K562 (cell line): Measurements from ENCODE around the gene OR10P1. TPM values are rescaled to one million over a fixed set of nuclear protein-coding genes. Genes with fewer than 3 reads are reported as not detected.

Source experiments
- polyA plus RNA-seq, 8 experiments: library from polyadenylated mRNA; depleted of rRNA in 4 of 8; stranded (reverse) in 5 of 8; unstranded in 3 of 8; fragments of >200 nt; fragmentation: Nextera tagmentation in 2 of 8; fragmentation: Illumina TruSeq in 1 of 8; extraction: Ambion mirVana in 2 of 8; extraction: Trizol in 1 of 8; gene quantifications; 2 replicates each; pipeline versions ENCODE4 v1.2.1 to v1.2.3, GENCODE V29; 2011 to 2014; ENCODE audit warnings: inconsistent platforms in 1 of 8, missing spikeins in 1 of 8
- total RNA-seq, 7 experiments: library from RNA; depleted of rRNA in 6 of 7; stranded (reverse); fragments of >200 nt in 6 of 7; fragmentation: Illumina TruSeq in 2 of 7; extraction: Trizol in 2 of 7; gene quantifications; 2 replicates each; pipeline versions ENCODE4 v1.2.1 to v1.2.3, GENCODE V29; 2011 to 2021; ENCODE audit warnings: low replicate concordance in 1 of 7
- TF ChIP-seq, protein P1 (sequence below): fragments of 450-650 bp; IDR thresholded peaks from 2 replicates; pipeline ENCODE4 v1.6.1; 2016; ENCODE audit warnings: mild to moderate bottlenecking, moderate library complexity

The OR10P1 gene
- total and polyA plus RNA-seq, 9 of the 15 experiments (the other 6 are each of a cell fraction or from before 2014, with no cell fraction given), result not detected

DNA sequence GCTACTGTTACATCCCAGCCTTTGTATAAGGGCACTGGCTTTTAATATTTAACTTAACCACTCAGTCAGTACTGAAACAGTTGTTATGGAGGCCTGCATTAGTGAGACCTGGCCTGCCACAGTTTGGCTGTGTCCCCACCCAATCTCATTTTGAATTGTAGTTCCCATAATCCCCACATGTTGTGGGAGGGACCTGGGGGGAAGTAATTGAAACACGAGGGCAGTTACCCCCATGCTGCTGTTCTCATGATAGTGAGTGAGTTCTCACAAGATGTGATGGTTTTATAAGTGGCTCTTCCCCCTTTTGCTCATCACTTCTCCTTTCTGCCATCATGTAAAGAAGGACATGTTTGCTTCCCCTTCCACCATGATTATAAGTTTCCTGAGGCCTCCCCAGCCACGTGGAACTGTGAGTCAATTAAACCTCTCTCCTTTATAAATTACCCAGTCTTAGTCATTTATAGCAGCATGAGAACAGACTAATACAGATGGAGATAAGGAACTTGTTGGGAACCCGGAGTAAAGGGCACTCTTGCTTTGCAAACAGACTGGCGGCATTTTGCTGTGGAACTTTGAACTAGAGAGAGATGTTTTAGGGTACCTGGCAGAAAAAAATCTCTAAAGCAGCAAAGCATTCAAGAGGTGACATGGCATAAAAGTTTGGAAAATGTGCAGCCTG, 14.1 kb downstream of the OR10P1 start (continued):
- TF ChIP-seq, protein P1, sequence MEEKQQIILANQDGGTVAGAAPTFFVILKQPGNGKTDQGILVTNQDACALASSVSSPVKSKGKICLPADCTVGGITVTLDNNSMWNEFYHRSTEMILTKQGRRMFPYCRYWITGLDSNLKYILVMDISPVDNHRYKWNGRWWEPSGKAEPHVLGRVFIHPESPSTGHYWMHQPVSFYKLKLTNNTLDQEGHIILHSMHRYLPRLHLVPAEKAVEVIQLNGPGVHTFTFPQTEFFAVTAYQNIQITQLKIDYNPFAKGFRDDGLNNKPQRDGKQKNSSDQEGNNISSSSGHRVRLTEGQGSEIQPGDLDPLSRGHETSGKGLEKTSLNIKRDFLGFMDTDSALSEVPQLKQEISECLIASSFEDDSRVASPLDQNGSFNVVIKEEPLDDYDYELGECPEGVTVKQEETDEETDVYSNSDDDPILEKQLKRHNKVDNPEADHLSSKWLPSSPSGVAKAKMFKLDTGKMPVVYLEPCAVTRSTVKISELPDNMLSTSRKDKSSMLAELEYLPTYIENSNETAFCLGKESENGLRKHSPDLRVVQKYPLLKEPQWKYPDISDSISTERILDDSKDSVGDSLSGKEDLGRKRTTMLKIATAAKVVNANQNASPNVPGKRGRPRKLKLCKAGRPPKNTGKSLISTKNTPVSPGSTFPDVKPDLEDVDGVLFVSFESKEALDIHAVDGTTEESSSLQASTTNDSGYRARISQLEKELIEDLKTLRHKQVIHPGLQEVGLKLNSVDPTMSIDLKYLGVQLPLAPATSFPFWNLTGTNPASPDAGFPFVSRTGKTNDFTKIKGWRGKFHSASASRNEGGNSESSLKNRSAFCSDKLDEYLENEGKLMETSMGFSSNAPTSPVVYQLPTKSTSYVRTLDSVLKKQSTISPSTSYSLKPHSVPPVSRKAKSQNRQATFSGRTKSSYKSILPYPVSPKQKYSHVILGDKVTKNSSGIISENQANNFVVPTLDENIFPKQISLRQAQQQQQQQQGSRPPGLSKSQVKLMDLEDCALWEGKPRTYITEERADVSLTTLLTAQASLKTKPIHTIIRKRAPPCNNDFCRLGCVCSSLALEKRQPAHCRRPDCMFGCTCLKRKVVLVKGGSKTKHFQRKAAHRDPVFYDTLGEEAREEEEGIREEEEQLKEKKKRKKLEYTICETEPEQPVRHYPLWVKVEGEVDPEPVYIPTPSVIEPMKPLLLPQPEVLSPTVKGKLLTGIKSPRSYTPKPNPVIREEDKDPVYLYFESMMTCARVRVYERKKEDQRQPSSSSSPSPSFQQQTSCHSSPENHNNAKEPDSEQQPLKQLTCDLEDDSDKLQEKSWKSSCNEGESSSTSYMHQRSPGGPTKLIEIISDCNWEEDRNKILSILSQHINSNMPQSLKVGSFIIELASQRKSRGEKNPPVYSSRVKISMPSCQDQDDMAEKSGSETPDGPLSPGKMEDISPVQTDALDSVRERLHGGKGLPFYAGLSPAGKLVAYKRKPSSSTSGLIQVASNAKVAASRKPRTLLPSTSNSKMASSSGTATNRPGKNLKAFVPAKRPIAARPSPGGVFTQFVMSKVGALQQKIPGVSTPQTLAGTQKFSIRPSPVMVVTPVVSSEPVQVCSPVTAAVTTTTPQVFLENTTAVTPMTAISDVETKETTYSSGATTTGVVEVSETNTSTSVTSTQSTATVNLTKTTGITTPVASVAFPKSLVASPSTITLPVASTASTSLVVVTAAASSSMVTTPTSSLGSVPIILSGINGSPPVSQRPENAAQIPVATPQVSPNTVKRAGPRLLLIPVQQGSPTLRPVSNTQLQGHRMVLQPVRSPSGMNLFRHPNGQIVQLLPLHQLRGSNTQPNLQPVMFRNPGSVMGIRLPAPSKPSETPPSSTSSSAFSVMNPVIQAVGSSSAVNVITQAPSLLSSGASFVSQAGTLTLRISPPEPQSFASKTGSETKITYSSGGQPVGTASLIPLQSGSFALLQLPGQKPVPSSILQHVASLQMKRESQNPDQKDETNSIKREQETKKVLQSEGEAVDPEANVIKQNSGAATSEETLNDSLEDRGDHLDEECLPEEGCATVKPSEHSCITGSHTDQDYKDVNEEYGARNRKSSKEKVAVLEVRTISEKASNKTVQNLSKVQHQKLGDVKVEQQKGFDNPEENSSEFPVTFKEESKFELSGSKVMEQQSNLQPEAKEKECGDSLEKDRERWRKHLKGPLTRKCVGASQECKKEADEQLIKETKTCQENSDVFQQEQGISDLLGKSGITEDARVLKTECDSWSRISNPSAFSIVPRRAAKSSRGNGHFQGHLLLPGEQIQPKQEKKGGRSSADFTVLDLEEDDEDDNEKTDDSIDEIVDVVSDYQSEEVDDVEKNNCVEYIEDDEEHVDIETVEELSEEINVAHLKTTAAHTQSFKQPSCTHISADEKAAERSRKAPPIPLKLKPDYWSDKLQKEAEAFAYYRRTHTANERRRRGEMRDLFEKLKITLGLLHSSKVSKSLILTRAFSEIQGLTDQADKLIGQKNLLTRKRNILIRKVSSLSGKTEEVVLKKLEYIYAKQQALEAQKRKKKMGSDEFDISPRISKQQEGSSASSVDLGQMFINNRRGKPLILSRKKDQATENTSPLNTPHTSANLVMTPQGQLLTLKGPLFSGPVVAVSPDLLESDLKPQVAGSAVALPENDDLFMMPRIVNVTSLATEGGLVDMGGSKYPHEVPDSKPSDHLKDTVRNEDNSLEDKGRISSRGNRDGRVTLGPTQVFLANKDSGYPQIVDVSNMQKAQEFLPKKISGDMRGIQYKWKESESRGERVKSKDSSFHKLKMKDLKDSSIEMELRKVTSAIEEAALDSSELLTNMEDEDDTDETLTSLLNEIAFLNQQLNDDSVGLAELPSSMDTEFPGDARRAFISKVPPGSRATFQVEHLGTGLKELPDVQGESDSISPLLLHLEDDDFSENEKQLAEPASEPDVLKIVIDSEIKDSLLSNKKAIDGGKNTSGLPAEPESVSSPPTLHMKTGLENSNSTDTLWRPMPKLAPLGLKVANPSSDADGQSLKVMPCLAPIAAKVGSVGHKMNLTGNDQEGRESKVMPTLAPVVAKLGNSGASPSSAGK, result peak; percentile 28; the same call in 1 of the 2 replicates
